H1 (cell line): Measurements from ENCODE around the gene OLFML2B. TPM values are rescaled to one million over a fixed set of nuclear protein-coding genes. Genes with fewer than 3 reads are reported as not detected.

Experiments used
- CTCF ChIA-PET: fragments of 300-600 bp; sonication (Branson Sonifier 250); formaldehyde crosslinking; loops from one replicate; lab custom pipeline; 2021; ENCODE audit not compliant: partially characterized antibody; lab: Charles Lee
- POLR2A ChIA-PET: fragments of 300-600 bp; sonication (Branson Sonifier 250); formaldehyde crosslinking; loops from one replicate; lab custom pipeline; 2021; ENCODE audit warnings: inconsistent platforms; ENCODE audit not compliant: partially characterized antibody; lab: Charles Lee
- DNase-seq, 2 experiments: peaks; one replicate each; pipeline versions ENCODE4 v3.0.0 to v3.0.0-alpha.2; 2010 to 2022; ENCODE audit warnings: low spot score in 2 of 2, low read depth in 1 of 2, mixed read lengths in 1 of 2
- FAIRE-seq: peaks from 2 replicates; lab custom pipeline; 2011; peaks lifted over from hg19 to GRCh38; lab: Jason Lieb, UNC
- H2AFZ ChIP-seq: 2 replicates; pipeline ENCODE4 v1.8.1; 2012; ENCODE audit warnings: low read length, inconsistent platforms
- H2AK5ac ChIP-seq: 2 replicates; pipeline ENCODE4 v1.6.1; 2013; ENCODE audit warnings: low read depth, low read length
- H2BK120ac ChIP-seq: replicated peaks from 2 replicates; pipeline ENCODE3; 2013; ENCODE audit warnings: low read depth, low read length, inconsistent platforms
- H2BK12ac ChIP-seq: 2 replicates; pipeline ENCODE4 v1.6.1; 2013; ENCODE audit warnings: low read depth, low read length
- H2BK15ac ChIP-seq: 2 replicates; pipeline ENCODE4 v1.6.1; 2013; ENCODE audit warnings: low read length
- H2BK20ac ChIP-seq: 2 replicates; pipeline ENCODE4 v1.6.1; 2013; ENCODE audit warnings: low read length
- H2BK5ac ChIP-seq: 2 replicates; pipeline ENCODE4 v1.6.1; 2013; ENCODE audit warnings: low read depth, low read length
- H3K14ac ChIP-seq: 2 replicates; pipeline ENCODE4 v1.6.1; 2013; ENCODE audit warnings: inconsistent platforms; ENCODE audit not compliant: insufficient read length
- H3K18ac ChIP-seq: 2 replicates; pipeline ENCODE4 v1.6.1; 2013; ENCODE audit warnings: low read length; ENCODE audit errors: extremely low read depth
- H3K23ac ChIP-seq: 2 replicates; pipeline ENCODE4 v1.6.1; 2013; ENCODE audit warnings: inconsistent platforms; ENCODE audit not compliant: insufficient read length
- H3K23me2 ChIP-seq: 2 replicates; pipeline ENCODE4 v1.6.1; 2013; ENCODE audit warnings: low read depth, low read length
- H3K27ac ChIP-seq: 2 replicates; pipeline ENCODE4 v1.6.1; 2011; ENCODE audit warnings: low read depth, low read length, inconsistent platforms
- H3K27me3 ChIP-seq, 4 experiments: replicated peaks in 1 of 4; 1 replicate in 1 of 4; 2 replicates in 3 of 4; pipeline versions ENCODE4 v1.6.1 to v1.8.1; 2011 to 2013; ENCODE audit warnings: low read length in 3 of 4, mild to moderate bottlenecking in 3 of 4, inconsistent platforms in 2 of 4, mixed read lengths in 2 of 4, moderate library complexity in 1 of 4; ENCODE audit not compliant: control insufficient read depth in 3 of 4, insufficient read depth in 3 of 4; ENCODE audit errors: extremely low read depth in 1 of 4
- H3K36me3 ChIP-seq, 4 experiments: 2 replicates each; pipeline versions ENCODE4 v1.6.1 to v1.8.1; 2011 to 2013; ENCODE audit warnings: mild to moderate bottlenecking in 4 of 4, low read length in 3 of 4, moderate library complexity in 2 of 4, control low read depth in 1 of 4, inconsistent platforms in 1 of 4; ENCODE audit not compliant: insufficient read depth in 4 of 4, control insufficient read depth in 2 of 4
- H3K4ac ChIP-seq: replicated peaks from 2 replicates; pipeline ENCODE3; 2013; ENCODE audit warnings: low read length, low read depth, mixed read lengths, inconsistent platforms; ENCODE audit not compliant: insufficient read length
- H3K4me1 ChIP-seq, 4 experiments: replicated peaks in 1 of 4; 1 replicate in 1 of 4; 2 replicates in 3 of 4; pipeline versions ENCODE4 v1.6.1 to v1.8.1; 2011 to 2013; ENCODE audit warnings: low read length in 3 of 4, inconsistent platforms in 2 of 4, mixed read lengths in 1 of 4; ENCODE audit not compliant: insufficient read depth in 4 of 4, control insufficient read depth in 3 of 4
- H3K4me2 ChIP-seq, 2 experiments: 2 replicates each; pipeline versions ENCODE4 v1.6.1 to v1.8.1; 2011 to 2013; ENCODE audit warnings: low read depth in 2 of 2, low read length in 2 of 2, control low read depth in 1 of 2, inconsistent platforms in 1 of 2, mild to moderate bottlenecking in 1 of 2; ENCODE audit not compliant: insufficient read depth in 1 of 2
- H3K4me3 ChIP-seq, 4 experiments: fragments of 200-600, 300-600 bp in 1 of 4; sonication (generic), shearing (Covaris generic), sonication (Bioruptor Twin) in 1 of 4; 2 replicates each; pipeline versions ENCODE4 v1.5.1 to v1.8.1; 2011 to 2016; ENCODE audit warnings: low read length in 4 of 4, low read depth in 3 of 4, control low read depth in 2 of 4, inconsistent platforms in 2 of 4, mild to moderate bottlenecking in 2 of 4, mixed read lengths in 1 of 4, moderate library complexity in 1 of 4; ENCODE audit not compliant: insufficient read depth in 2 of 4; ENCODE audit errors: extremely low read depth in 1 of 4
- H3K56ac ChIP-seq: replicated peaks from 2 replicates; pipeline ENCODE3; 2013; ENCODE audit warnings: low read depth, mild to moderate bottlenecking, mixed read lengths, low read length, inconsistent platforms; ENCODE audit not compliant: insufficient read length
- H3K79me1 ChIP-seq: 2 replicates; pipeline ENCODE4 v1.6.1; 2013; ENCODE audit warnings: low read depth, low read length, control low read depth
- H3K79me2 ChIP-seq, 2 experiments: 2 replicates each; pipeline versions ENCODE4 v1.6.1 to v1.8.1; 2012 to 2013; ENCODE audit warnings: low read length in 2 of 2, mild to moderate bottlenecking in 2 of 2, inconsistent platforms in 1 of 2; ENCODE audit not compliant: insufficient read depth in 2 of 2, control insufficient read depth in 1 of 2
- H3K9ac ChIP-seq, 4 experiments: replicated peaks in 1 of 4; 1 replicate in 1 of 4; 2 replicates in 3 of 4; pipeline versions ENCODE4 v1.6.1 to v1.8.1; 2011 to 2013; ENCODE audit warnings: low read depth in 3 of 4, low read length in 3 of 4, control low read depth in 2 of 4, mild to moderate bottlenecking in 2 of 4, moderate library complexity in 2 of 4, inconsistent platforms in 1 of 4; ENCODE audit errors: extremely low read depth in 1 of 4
- H3K9me3 ChIP-seq, 2 experiments: 2 replicates each; pipeline versions ENCODE4 v1.6.1 to v1.8.1; 2012 to 2013; ENCODE audit warnings: mild to moderate bottlenecking in 2 of 2, moderate library complexity in 2 of 2, control low read depth in 1 of 2, inconsistent platforms in 1 of 2, low read depth in 1 of 2, low read length in 1 of 2, mixed read lengths in 1 of 2; ENCODE audit not compliant: insufficient read depth in 2 of 2
- H4K20me1 ChIP-seq, 2 experiments: replicated peaks in 1 of 2; 2 replicates each; pipeline versions ENCODE3 to v1.8.1; 2011 to 2013; ENCODE audit warnings: inconsistent platforms in 2 of 2, low read length in 2 of 2, mild to moderate bottlenecking in 1 of 2; ENCODE audit not compliant: insufficient read depth in 2 of 2, control insufficient read depth in 1 of 2
- H4K5ac ChIP-seq: 2 replicates; pipeline ENCODE4 v1.6.1; 2013; ENCODE audit warnings: low read length, low read depth, mixed read lengths, inconsistent platforms; ENCODE audit not compliant: insufficient read length
- H4K8ac ChIP-seq: 2 replicates; pipeline ENCODE4 v1.8.0; 2013; ENCODE audit warnings: mild to moderate bottlenecking, moderate library complexity, low read length, inconsistent platforms; ENCODE audit not compliant: insufficient read depth; ENCODE audit errors: extremely low read depth
- H4K91ac ChIP-seq: replicated peaks from 2 replicates; pipeline ENCODE3; 2013; ENCODE audit warnings: low read length, mixed read lengths, inconsistent platforms; ENCODE audit not compliant: insufficient read length
- HDAC6 ChIP-seq: IDR thresholded peaks from one replicate; pipeline ENCODE4 v1.7.1; 2012; ENCODE audit warnings: low read depth, mild to moderate bottlenecking, inconsistent platforms, low read length, moderate library complexity
- KDM1A ChIP-seq: fragments of 200-600, 300-600 bp; sonication (generic); IDR thresholded peaks from 2 replicates; pipeline ENCODE4 v1.7.1; 2016; ENCODE audit warnings: mild to moderate bottlenecking, low read length, borderline replicate concordance
- SIX5 ChIP-seq: IDR thresholded peaks from 2 replicates; pipeline ENCODE4 v1.6.1; 2011; ENCODE audit warnings: mild to moderate bottlenecking, low read depth, low read length
- SP1 ChIP-seq: IDR thresholded peaks from 2 replicates; pipeline ENCODE4 v1.6.1; 2011; ENCODE audit warnings: low read depth, low read length
- SRF ChIP-seq: IDR thresholded peaks from 2 replicates; pipeline ENCODE4 v1.6.1; 2011; ENCODE audit warnings: mild to moderate bottlenecking, low read depth, low read length, moderate library complexity
- TCF12 ChIP-seq: IDR thresholded peaks from 2 replicates; pipeline ENCODE4 v1.6.1; 2011; ENCODE audit warnings: low read depth, mild to moderate bottlenecking, low read length
- WGBS, 2 experiments: shearing (Covaris generic) in 1 of 2; methylation state at CpG; one replicate each; pipeline versions ENCODE4 v1.1.6 to v1.1.7; 2013 to 2015; ENCODE audit warnings: low lambda C conversion rate in 2 of 2, mixed read lengths in 2 of 2, inconsistent platforms in 1 of 2, low coverage in 1 of 2, missing lambda C conversion rate in 1 of 2; ENCODE audit not compliant: insufficient replicate concordance in 2 of 2, insufficient coverage in 1 of 2, insufficient read length in 1 of 2; ENCODE audit errors: extremely low coverage in 1 of 2, missing lambda C conversion rate in 1 of 2; 5-methylcytosine and 5-hydroxymethylcytosine counted together
- polyA plus RNA-seq, 7 experiments: library from polyadenylated mRNA; depleted of rRNA in 3 of 7; stranded (reverse) in 5 of 7; unstranded in 2 of 7; fragments of >200 nt in 5 of 7; fragments of 200-250 nt in 2 of 7; gene quantifications; 1 replicate in 5 of 7; 2 replicates in 1 of 7; 4 replicates in 1 of 7; pipeline versions ENCODE4 v1.2.1 to v1.2.3, GENCODE V29; 2011 to 2013; ENCODE audit warnings: missing spikeins in 2 of 7, mixed read lengths in 2 of 7
- total RNA-seq: library from RNA; stranded (reverse); fragmentation: NEBNext Ultra II Directional; extraction: Animal tissue kit (Norgen Biotek cat#: 25700); gene quantifications from 2 replicates; pipeline ENCODE4 v1.2.1, GENCODE V29; 2021
- TF ChIP-seq, protein P1 (sequence below): IDR thresholded peaks from 2 replicates; pipeline ENCODE4 v1.6.1; 2011; ENCODE audit warnings: low read depth, mild to moderate bottlenecking, low read length; ENCODE audit not compliant: insufficient read depth
- TF ChIP-seq, protein P2 (sequence below): IDR thresholded peaks from 2 replicates; pipeline ENCODE4 v1.6.1; 2012; ENCODE audit warnings: inconsistent platforms

OLFML2B gene
- total and polyA plus RNA-seq, 2 of the 8 experiments (the other 6 are each of a cell fraction or from before 2014, with no cell fraction given) = 6.5 to 10.4 TPM

DNA sequence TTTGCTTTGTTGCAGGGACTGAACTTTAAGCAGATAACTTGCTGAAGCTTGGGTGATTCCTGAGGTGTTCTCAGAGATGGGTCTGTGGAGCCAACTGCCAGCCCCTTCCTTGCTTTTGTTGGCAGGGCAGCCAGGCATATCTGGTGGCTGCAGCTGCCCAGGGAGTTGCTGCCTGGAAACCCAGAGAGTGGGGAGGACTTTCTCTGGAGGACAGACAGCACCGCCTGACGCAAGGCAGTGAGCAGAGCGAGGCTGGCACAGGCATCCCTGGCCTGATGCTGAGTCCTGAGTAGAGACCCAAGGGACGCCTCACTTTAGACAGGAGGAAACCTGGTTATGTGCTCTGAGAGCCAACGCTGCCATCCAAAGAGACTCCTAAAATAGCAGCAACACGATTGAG, 9.8 kb upstream of the OLFML2B start:
- no peak overlapping the region for H3K4me3 ChIP-seq
- no peak overlapping the region for H3K56ac ChIP-seq
- CTCF ChIA-PET = interaction anchor here (0.7 to 7.4 kb wide), 8 partner anchors 9 to 271 kb away, joined by 3 to 180 read pairs (median 4); partner anchors contain the start of gene OLFML2B
- no peak overlapping the region for H2BK5ac ChIP-seq
- H3K9ac ChIP-seq = no peak overlapping the region
- H3K23ac ChIP-seq = no peak overlapping the region
- no peak overlapping the region for H2BK12ac ChIP-seq
- WGBS, 2 experiments = 81% methylated on average over 6 of the region's 6 CpGs; no CpG with 5 or more reads in 1 of the 2 experiments
- H3K18ac ChIP-seq = no peak overlapping the region
- no peak overlapping the region for H2BK120ac ChIP-seq
- H4K5ac ChIP-seq = no peak overlapping the region
- DNase-seq (no peak), FAIRE-seq (no peak)
- peaks cover 2% of the 10 kb centered on the region; the same call in 1 of the 2 replicates for H3K23me2 ChIP-seq
- H4K8ac ChIP-seq = no peak overlapping the region
- no peaks in the 10 kb centered on the region; a peak in 1 of 7 replicates for H3K27me3 ChIP-seq
- no peaks in the 10 kb centered on the region for H3K9me3 ChIP-seq
- no peaks in the 10 kb centered on the region for H3K36me3 ChIP-seq
- no peak overlapping the region for H2BK20ac ChIP-seq
- TF ChIP-seq HDAC6 (no peak), SIX5 (no peak), KDM1A (no peak), SRF (no peak), TCF12 (no peak), SP1 (no peak)
- TF ChIP-seq, protein P1, sequence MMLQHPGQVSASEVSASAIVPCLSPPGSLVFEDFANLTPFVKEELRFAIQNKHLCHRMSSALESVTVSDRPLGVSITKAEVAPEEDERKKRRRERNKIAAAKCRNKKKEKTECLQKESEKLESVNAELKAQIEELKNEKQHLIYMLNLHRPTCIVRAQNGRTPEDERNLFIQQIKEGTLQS = no peak
- TF ChIP-seq, protein P2, sequence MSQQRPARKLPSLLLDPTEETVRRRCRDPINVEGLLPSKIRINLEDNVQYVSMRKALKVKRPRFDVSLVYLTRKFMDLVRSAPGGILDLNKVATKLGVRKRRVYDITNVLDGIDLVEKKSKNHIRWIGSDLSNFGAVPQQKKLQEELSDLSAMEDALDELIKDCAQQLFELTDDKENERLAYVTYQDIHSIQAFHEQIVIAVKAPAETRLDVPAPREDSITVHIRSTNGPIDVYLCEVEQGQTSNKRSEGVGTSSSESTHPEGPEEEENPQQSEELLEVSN = no peak
- POLR2A ChIA-PET = no interaction called here
- H4K20me1 ChIP-seq = no peaks in the 10 kb centered on the region
- no peaks in the 10 kb centered on the region for H3K79me2 ChIP-seq
- H3K27ac ChIP-seq = no peak overlapping the region
- H3K79me1 ChIP-seq = no peaks in the 10 kb centered on the region
- no peak overlapping the region for H3K4ac ChIP-seq
- no peak overlapping the region for H3K14ac ChIP-seq
- no peak overlapping the region for H3K4me2 ChIP-seq
- H2BK15ac ChIP-seq = no peak overlapping the region
- H4K91ac ChIP-seq = no peak overlapping the region
- no peaks in the 10 kb centered on the region; a peak in 1 of 7 replicates for H3K4me1 ChIP-seq
- no peak overlapping the region for H2AK5ac ChIP-seq
- H2AFZ ChIP-seq = no peak overlapping the region
